WTC11 (cell line): Measurements from ENCODE around the gene NHERF2. TPM values are rescaled to one million over a fixed set of nuclear protein-coding genes. Genes with fewer than 3 reads are reported as not detected.

ENCODE experiments used
- ATF1 ChIP-seq: sonication (generic); formaldehyde crosslinking; IDR thresholded peaks from 2 replicates; pipeline ENCODE4 v1.8.1; 2023; ENCODE audit warnings: mild to moderate bottlenecking, moderate library complexity, missing genetic modification reagents
- CREB1 ChIP-seq: sonication (generic); formaldehyde crosslinking; IDR thresholded peaks from 2 replicates; pipeline ENCODE4 v1.8.0; 2023; ENCODE audit warnings: mild to moderate bottlenecking, missing genetic modification reagents
- CREM ChIP-seq: sonication (generic); formaldehyde crosslinking; IDR thresholded peaks from 2 replicates; pipeline ENCODE4 v1.8.1; 2022; ENCODE audit warnings: mild to moderate bottlenecking, missing genetic modification reagents, moderate library complexity
- EMX1 ChIP-seq: fragments of 250-450 bp; sonication (Bioruptor Pico); IDR thresholded peaks from 2 replicates; pipeline ENCODE4 v1.8.0; 2021; ENCODE audit warnings: mild to moderate bottlenecking
- ESRRA ChIP-seq: sonication (generic); formaldehyde crosslinking; IDR thresholded peaks from 2 replicates; pipeline ENCODE4 v1.8.1; 2022; ENCODE audit warnings: mild to moderate bottlenecking, missing genetic modification reagents, borderline replicate concordance
- ETV6 ChIP-seq: sonication (generic); formaldehyde crosslinking; IDR thresholded peaks from 2 replicates; pipeline ENCODE4 v1.8.1; 2022; ENCODE audit warnings: mild to moderate bottlenecking, missing genetic modification reagents
- FOXJ3 ChIP-seq: sonication (generic); formaldehyde crosslinking; IDR thresholded peaks from 2 replicates; pipeline ENCODE4 v1.9.0; 2021; ENCODE audit warnings: missing genetic modification reagents, mild to moderate bottlenecking, borderline replicate concordance
- MXD4 ChIP-seq: fragments of 250-450 bp; sonication (Bioruptor Pico); IDR thresholded peaks from 2 replicates; pipeline ENCODE4 v1.8.0; 2021; ENCODE audit warnings: mild to moderate bottlenecking, moderate library complexity, borderline replicate concordance
- NFATC4 ChIP-seq: fragments of 250-450 bp; sonication (Bioruptor Pico); IDR thresholded peaks from 2 replicates; pipeline ENCODE4 v1.9.0; 2021; ENCODE audit warnings: mild to moderate bottlenecking
- NFYB ChIP-seq: sonication (generic); formaldehyde crosslinking; conservative IDR thresholded peaks from 2 replicates; pipeline ENCODE4 v1.8.0; 2022; ENCODE audit warnings: low read depth, missing genetic modification reagents
- NR1H2 ChIP-seq: sonication (generic); formaldehyde crosslinking; IDR thresholded peaks from 2 replicates; pipeline ENCODE4 v1.9.0; 2021; ENCODE audit warnings: mild to moderate bottlenecking, moderate library complexity, missing genetic modification reagents
- NR3C1 ChIP-seq: sonication (generic); formaldehyde crosslinking; conservative IDR thresholded peaks from 2 replicates; pipeline ENCODE4 v1.8.1; 2023; ENCODE audit warnings: low read depth, mild to moderate bottlenecking, missing genetic modification reagents
- OVOL2 ChIP-seq: fragments of 250-450 bp; sonication (Bioruptor Pico); IDR thresholded peaks from 2 replicates; pipeline ENCODE4 v1.9.0; 2021; ENCODE audit warnings: mild to moderate bottlenecking, borderline replicate concordance
- SMAD4 ChIP-seq: sonication (generic); formaldehyde crosslinking; IDR thresholded peaks from 2 replicates; pipeline ENCODE4 v1.8.0; 2022; ENCODE audit warnings: mild to moderate bottlenecking, missing genetic modification reagents
- TEAD1 ChIP-seq: sonication (generic); formaldehyde crosslinking; IDR thresholded peaks from 2 replicates; pipeline ENCODE4 v1.8.0; 2022; ENCODE audit warnings: mild to moderate bottlenecking, missing genetic modification reagents
- ZNF263 ChIP-seq: sonication (generic); formaldehyde crosslinking; IDR thresholded peaks from 2 replicates; pipeline ENCODE4 v1.8.1; 2022; ENCODE audit warnings: low read depth, mild to moderate bottlenecking, moderate library complexity, missing genetic modification reagents
- ZNF317 ChIP-seq: sonication (generic); formaldehyde crosslinking; IDR thresholded peaks from 2 replicates; pipeline ENCODE4 v1.8.1; 2023; ENCODE audit warnings: low read depth, mild to moderate bottlenecking, moderate library complexity, missing genetic modification reagents, borderline replicate concordance
- total RNA-seq: library from RNA; stranded (reverse); gene quantifications from 3 replicates; pipeline ENCODE4 v1.2.3, GENCODE V29; 2021
- TF ChIP-seq, protein P1 (sequence below): sonication (generic); formaldehyde crosslinking; IDR thresholded peaks from 2 replicates; pipeline ENCODE4 v1.8.1; 2023; ENCODE audit warnings: mild to moderate bottlenecking, missing genetic modification reagents
- TF ChIP-seq, protein P2 (sequence below): fragments of 250-450 bp; sonication (Bioruptor Pico); IDR thresholded peaks from 2 replicates; pipeline ENCODE4 v2.1.2; 2022; ENCODE audit warnings: mild to moderate bottlenecking, moderate library complexity
- TF ChIP-seq, protein P3 (sequence below): sonication (generic); formaldehyde crosslinking; IDR thresholded peaks from 2 replicates; pipeline ENCODE4 v1.8.0; 2022; ENCODE audit warnings: mild to moderate bottlenecking, missing genetic modification reagents
- TF ChIP-seq, protein P4 (sequence below): fragments of 250-450 bp; sonication (Bioruptor Pico); IDR thresholded peaks from 2 replicates; pipeline ENCODE4 v1.8.0; 2021; ENCODE audit warnings: mild to moderate bottlenecking
- TF ChIP-seq, protein P5 (sequence below): sonication (generic); formaldehyde crosslinking; conservative IDR thresholded peaks from 2 replicates; pipeline ENCODE4 v1.8.1; 2022; ENCODE audit warnings: mild to moderate bottlenecking, missing genetic modification reagents
- TF ChIP-seq, protein P6 (sequence below): sonication (generic); formaldehyde crosslinking; IDR thresholded peaks from 2 replicates; pipeline ENCODE4 v1.8.0; 2022; ENCODE audit warnings: mild to moderate bottlenecking, missing genetic modification reagents
- TF ChIP-seq, protein P7 (sequence below): sonication (generic); formaldehyde crosslinking; IDR thresholded peaks from 2 replicates; pipeline ENCODE4 v1.8.1; 2023; ENCODE audit warnings: mild to moderate bottlenecking, missing genetic modification reagents
- TF ChIP-seq, protein P8 (sequence below): sonication (generic); formaldehyde crosslinking; IDR thresholded peaks from 2 replicates; pipeline ENCODE4 v1.8.0; 2023; ENCODE audit warnings: missing genetic modification reagents, mild to moderate bottlenecking, borderline replicate concordance

The NHERF2 gene
- total RNA-seq, 1 experiment from 2014 or later: 31.1 TPM

DNA sequence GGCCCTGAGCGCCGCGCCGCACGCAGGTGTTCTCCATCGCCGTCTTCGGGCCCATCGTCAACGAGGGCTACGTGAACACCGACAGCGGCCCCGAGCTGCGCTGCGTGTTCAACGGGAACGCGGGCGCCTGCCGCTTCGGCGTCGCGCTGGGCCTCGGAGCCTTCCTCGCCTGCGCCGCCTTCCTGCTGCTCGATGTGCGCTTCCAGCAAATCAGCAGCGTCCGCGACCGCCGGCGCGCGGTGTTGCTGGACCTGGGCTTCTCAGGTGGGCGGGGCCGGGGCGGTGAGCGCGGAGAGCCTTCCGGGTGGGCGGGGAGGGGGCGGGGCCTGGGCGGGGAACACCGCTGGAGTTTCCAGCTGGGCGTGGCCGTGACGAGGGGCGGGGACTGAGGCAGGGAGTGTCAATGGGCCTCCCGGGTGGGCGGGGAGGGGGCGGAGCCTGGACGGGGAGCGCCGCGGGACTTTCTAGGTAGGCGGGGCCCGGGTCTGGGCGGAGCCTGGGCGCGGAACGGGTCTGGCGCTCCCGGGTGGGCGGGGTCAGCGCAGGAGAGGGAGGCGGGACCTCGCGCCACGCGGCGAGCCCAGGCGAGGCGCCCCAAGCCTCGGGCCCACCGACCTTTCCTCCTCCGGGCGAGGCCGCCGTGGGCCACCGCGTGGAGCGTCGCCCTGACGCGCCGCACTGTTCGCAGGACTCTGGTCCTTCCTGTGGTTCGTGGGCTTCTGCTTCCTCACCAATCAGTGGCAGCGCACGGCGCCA, 34.6 kb upstream of the NHERF2 start (continued):
- TF ChIP-seq, protein P1, sequence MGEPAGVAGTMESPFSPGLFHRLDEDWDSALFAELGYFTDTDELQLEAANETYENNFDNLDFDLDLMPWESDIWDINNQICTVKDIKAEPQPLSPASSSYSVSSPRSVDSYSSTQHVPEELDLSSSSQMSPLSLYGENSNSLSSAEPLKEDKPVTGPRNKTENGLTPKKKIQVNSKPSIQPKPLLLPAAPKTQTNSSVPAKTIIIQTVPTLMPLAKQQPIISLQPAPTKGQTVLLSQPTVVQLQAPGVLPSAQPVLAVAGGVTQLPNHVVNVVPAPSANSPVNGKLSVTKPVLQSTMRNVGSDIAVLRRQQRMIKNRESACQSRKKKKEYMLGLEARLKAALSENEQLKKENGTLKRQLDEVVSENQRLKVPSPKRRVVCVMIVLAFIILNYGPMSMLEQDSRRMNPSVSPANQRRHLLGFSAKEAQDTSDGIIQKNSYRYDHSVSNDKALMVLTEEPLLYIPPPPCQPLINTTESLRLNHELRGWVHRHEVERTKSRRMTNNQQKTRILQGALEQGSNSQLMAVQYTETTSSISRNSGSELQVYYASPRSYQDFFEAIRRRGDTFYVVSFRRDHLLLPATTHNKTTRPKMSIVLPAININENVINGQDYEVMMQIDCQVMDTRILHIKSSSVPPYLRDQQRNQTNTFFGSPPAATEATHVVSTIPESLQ: peak; percentile 77; the same call in 1 of the 2 replicates
- TF ChIP-seq NFYB (CRISPR knock-in tag) (peak; percentile 51; the same call in 1 of the 2 replicates), OVOL2 (CRISPR knock-in tag) (no peak), NR1H2 (CRISPR knock-in tag) (peak; percentile 82), EMX1 (CRISPR knock-in tag) (no peak), MXD4 (CRISPR knock-in tag) (no peak), ZNF263 (CRISPR knock-in tag) (peak; percentile 51; the same call in 1 of the 2 replicates), FOXJ3 (CRISPR knock-in tag) (0 out of 2 replicates have a peak, but pooled peaks have one; percentile 75), SMAD4 (CRISPR knock-in tag) (peak; percentile 82; the same call in 1 of the 2 replicates), NR3C1 (CRISPR knock-in tag) (no peak), NFATC4 (CRISPR knock-in tag) (no peak), ATF1 (CRISPR knock-in tag) (peak; percentile 76; the same call in 1 of the 2 replicates), ZNF317 (CRISPR knock-in tag) (peak; percentile 66; the same call in 1 of the 2 replicates), ESRRA (CRISPR knock-in tag) (peak; percentile 80), ETV6 (CRISPR knock-in tag) (no peak; the same call in 1 of the 2 replicates), CREM (CRISPR knock-in tag) (no peak; the same call in 1 of the 2 replicates), CREB1 (CRISPR knock-in tag) (peak; percentile 84; the same call in 1 of the 2 replicates), TEAD1 (CRISPR knock-in tag) (peak; percentile 96)
- TF ChIP-seq, protein P2, sequence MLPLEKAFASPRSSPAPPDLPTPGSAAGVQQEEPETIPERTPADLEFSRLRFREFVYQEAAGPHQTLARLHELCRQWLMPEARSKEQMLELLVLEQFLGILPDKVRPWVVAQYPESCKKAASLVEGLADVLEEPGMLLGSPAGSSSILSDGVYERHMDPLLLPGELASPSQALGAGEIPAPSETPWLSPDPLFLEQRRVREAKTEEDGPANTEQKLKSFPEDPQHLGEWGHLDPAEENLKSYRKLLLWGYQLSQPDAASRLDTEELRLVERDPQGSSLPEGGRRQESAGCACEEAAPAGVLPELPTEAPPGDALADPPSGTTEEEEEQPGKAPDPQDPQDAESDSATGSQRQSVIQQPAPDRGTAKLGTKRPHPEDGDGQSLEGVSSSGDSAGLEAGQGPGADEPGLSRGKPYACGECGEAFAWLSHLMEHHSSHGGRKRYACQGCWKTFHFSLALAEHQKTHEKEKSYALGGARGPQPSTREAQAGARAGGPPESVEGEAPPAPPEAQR: no peak
- TF ChIP-seq, protein P3, sequence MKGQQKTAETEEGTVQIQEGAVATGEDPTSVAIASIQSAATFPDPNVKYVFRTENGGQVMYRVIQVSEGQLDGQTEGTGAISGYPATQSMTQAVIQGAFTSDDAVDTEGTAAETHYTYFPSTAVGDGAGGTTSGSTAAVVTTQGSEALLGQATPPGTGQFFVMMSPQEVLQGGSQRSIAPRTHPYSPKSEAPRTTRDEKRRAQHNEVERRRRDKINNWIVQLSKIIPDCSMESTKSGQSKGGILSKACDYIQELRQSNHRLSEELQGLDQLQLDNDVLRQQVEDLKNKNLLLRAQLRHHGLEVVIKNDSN: peak; percentile 69; the same call in 1 of the 2 replicates
- TF ChIP-seq, protein P4, sequence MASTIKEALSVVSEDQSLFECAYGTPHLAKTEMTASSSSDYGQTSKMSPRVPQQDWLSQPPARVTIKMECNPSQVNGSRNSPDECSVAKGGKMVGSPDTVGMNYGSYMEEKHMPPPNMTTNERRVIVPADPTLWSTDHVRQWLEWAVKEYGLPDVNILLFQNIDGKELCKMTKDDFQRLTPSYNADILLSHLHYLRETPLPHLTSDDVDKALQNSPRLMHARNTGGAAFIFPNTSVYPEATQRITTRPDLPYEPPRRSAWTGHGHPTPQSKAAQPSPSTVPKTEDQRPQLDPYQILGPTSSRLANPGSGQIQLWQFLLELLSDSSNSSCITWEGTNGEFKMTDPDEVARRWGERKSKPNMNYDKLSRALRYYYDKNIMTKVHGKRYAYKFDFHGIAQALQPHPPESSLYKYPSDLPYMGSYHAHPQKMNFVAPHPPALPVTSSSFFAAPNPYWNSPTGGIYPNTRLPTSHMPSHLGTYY (CRISPR knock-in tag): no peak
- TF ChIP-seq, protein P5, sequence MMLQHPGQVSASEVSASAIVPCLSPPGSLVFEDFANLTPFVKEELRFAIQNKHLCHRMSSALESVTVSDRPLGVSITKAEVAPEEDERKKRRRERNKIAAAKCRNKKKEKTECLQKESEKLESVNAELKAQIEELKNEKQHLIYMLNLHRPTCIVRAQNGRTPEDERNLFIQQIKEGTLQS: no peak
- TF ChIP-seq, protein P6, sequence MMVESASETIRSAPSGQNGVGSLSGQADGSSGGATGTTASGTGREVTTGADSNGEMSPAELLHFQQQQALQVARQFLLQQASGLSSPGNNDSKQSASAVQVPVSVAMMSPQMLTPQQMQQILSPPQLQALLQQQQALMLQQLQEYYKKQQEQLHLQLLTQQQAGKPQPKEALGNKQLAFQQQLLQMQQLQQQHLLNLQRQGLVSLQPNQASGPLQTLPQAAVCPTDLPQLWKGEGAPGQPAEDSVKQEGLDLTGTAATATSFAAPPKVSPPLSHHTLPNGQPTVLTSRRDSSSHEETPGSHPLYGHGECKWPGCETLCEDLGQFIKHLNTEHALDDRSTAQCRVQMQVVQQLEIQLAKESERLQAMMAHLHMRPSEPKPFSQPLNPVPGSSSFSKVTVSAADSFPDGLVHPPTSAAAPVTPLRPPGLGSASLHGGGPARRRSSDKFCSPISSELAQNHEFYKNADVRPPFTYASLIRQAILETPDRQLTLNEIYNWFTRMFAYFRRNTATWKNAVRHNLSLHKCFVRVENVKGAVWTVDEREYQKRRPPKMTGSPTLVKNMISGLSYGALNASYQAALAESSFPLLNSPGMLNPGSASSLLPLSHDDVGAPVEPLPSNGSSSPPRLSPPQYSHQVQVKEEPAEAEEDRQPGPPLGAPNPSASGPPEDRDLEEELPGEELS (CRISPR knock-in tag): peak; percentile 97
- TF ChIP-seq, protein P7, sequence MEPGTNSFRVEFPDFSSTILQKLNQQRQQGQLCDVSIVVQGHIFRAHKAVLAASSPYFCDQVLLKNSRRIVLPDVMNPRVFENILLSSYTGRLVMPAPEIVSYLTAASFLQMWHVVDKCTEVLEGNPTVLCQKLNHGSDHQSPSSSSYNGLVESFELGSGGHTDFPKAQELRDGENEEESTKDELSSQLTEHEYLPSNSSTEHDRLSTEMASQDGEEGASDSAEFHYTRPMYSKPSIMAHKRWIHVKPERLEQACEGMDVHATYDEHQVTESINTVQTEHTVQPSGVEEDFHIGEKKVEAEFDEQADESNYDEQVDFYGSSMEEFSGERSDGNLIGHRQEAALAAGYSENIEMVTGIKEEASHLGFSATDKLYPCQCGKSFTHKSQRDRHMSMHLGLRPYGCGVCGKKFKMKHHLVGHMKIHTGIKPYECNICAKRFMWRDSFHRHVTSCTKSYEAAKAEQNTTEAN (CRISPR knock-in tag): peak; percentile 83
- TF ChIP-seq, protein P8, sequence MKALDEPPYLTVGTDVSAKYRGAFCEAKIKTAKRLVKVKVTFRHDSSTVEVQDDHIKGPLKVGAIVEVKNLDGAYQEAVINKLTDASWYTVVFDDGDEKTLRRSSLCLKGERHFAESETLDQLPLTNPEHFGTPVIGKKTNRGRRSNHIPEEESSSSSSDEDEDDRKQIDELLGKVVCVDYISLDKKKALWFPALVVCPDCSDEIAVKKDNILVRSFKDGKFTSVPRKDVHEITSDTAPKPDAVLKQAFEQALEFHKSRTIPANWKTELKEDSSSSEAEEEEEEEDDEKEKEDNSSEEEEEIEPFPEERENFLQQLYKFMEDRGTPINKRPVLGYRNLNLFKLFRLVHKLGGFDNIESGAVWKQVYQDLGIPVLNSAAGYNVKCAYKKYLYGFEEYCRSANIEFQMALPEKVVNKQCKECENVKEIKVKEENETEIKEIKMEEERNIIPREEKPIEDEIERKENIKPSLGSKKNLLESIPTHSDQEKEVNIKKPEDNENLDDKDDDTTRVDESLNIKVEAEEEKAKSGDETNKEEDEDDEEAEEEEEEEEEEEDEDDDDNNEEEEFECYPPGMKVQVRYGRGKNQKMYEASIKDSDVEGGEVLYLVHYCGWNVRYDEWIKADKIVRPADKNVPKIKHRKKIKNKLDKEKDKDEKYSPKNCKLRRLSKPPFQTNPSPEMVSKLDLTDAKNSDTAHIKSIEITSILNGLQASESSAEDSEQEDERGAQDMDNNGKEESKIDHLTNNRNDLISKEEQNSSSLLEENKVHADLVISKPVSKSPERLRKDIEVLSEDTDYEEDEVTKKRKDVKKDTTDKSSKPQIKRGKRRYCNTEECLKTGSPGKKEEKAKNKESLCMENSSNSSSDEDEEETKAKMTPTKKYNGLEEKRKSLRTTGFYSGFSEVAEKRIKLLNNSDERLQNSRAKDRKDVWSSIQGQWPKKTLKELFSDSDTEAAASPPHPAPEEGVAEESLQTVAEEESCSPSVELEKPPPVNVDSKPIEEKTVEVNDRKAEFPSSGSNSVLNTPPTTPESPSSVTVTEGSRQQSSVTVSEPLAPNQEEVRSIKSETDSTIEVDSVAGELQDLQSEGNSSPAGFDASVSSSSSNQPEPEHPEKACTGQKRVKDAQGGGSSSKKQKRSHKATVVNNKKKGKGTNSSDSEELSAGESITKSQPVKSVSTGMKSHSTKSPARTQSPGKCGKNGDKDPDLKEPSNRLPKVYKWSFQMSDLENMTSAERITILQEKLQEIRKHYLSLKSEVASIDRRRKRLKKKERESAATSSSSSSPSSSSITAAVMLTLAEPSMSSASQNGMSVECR (CRISPR knock-in tag): peak; percentile 92
